AG08396 (cell line): Measurements from ENCODE around the gene LACRT.
"Not testable (repeated sequence)": the region's sequence is repeated elsewhere in the genome, so short reads cannot be mapped to it uniquely, and the experiment has no call there.

Experiments
- DNase-seq: peaks from one replicate; pipeline ENCODE4 v3.0.0; 2012; ENCODE audit warnings: low spot score, mixed read lengths

LACRT gene, protein sequence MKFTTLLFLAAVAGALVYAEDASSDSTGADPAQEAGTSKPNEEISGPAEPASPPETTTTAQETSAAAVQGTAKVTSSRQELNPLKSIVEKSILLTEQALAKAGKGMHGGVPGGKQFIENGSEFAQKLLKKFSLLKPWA

DNA sequence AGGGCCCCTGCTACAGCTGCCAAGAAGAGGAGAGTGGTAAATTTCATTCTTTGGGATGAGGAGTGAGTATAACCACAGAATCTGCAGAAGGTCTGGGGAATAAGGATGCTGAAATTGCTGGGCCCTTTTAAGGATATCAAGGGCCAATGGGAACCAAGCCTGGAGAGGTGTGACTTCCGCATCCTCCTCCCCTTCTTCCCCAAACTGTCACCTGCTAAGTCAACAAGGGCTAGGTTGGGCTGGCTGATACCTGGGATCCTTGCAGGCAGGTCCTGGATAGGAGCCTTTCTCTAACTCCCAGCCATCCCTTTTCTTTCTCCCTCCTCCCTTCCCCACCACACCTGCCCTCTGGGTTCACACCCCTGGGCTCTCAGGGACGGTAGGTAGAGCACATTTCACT lies at the start of gene LACRT:
LACRT (minus strand) TSS at position 101 of the 400 bp plus-strand sequence; CDS start at position 47, 54 bp downstream.
- no peak for DNase-seq

DNA sequence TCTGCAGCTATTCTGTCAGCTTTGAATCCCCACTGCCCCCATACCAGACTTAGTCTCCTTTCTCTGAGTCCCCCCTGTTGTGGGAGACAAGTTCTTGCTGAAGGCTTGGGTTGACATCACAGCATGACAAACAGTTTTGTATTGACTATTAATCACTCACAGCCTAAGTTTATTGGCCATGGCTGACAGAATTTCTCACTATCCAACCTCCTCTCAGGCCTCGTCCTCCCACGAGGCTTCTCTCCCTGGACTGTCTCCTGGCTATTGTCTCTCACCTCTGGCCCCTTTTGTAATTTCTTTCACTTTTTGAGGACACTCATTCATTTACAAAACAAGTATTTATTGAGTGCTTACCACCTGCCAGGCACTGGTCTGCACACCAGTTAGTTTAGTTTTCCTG lies 48.7 kb upstream of the LACRT start:
- DNase-seq, result no peak

DNA sequence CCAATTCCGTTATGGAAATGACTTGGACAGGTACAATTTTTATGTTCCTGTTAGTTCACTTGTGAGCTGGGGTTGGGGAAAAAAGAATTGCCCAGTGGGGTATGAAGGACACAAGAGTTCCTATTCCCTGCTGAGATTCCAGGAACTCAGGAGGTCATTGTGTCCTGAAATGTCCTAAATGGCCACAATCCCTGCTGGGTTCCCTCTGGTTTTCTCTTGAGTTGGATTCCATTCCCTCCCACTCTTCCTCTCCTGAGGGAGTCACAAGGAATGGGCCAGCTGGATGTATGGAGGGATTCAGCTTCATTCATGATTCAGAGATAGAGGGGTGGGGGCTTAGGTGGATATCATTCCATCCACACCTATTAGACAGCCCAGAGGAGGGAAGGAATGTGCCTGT lies 48.0 kb upstream of the LACRT start:
- DNase-seq, result no peak

DNA sequence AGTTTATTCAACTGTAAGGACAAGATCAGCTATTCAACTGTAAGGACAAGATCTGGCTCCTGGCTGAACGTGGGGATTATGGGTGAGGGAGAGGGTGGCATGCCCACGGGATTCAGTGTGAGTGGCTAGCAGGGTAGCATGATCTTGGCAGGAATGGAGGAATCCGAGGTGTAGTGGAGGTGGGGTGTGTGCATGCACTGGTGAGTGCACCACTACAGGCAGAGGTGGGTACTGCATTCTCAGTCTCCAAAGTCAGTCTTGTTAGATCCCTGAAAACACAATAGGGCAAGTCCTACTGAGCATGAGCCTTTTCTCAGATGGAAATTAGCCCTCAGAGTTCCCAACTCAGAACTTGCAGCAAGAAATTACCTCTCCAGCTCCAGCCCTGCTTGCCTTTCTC lies 45.7 kb upstream of the LACRT start:
- peak; percentile 17 for DNase-seq

DNA sequence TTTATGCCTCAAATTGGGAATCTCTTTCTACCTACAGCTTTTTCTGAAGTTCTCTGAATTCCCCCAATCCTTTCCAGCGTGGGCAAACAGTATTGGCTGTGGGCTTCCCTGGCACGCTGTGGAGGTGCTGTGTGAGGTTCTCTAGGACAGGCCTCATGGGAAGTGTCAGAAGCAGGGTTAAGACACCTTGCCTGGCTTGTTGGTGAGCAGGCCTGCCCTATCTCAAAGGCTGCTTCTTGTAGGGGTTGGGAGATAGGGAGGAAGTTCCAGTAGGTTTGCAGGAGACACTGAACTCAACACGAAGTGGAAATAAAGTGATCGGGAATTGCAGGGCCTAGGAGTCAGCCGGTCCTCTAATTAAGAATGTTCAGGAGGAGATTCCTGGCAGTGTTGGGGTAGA lies 43.4 kb upstream of the LACRT start:
- DNase-seq, result no peak

DNA sequence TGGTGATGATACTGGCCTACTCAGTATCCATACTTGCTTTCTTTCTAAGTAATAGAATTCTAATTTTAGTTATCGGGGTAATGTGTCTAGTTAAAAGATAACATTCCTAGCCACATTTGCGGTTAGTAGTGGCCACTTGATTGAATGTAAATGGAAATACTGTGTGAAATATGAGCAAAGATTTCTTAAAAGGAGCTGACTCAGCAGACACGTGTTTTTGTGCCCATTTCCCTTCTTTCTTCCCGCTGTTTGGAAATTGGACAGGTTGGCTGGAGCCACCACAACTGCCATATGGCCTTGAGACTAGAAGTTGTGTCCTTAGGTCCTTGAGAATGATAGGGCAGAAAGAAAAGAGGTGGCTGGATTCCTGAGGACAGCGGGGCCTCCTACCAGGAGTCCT lies 33.2 kb upstream of the LACRT start:
- no peak for DNase-seq

DNA sequence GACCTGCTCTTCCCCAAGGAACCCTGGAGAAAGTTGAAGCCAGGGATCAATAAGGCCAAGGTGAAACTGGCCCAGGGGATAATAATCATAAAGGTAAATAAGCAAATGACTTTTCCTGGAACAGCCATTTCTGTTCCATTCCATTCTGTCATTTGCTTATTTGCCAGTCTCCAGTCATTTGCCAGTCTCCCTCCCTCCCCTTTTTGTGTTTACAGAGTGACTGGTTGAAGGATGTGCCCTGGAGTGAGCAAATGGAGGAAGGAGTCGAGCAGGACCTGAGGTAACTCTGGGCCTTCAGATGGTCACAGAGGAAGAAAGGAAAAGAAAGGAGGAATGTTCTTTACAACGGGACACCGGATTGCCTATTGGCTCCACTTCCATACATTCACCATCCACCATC lies 31.3 kb upstream of the LACRT start:
- no peak for DNase-seq

DNA sequence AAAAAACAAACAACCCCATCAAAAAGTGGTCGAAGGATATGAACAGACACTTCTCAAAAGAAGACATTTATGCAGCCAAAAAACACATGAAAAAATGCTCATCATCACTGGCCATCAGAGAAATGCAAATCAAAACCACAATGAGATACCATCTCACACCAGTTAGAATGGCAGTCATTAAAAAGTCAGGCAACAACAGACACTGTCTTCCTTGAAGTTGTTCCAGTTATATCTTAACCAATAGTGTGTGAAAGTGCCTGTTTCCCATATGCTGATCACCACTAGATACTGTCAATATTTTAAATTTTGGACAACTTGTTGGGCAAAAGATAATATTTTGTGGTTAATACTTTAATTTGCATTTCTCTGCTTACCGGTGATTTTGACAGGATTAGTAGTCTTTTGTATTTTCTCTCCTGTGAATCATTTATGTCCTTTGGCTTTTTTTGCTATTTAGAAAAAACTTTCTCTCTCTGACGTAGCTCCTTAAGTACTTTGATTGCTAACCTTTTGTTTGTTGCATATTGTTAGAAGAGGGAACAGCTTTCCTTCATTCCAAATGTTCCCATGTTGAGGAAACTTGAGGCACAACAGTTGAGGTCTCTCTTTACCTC lies 30.4 kb upstream of the LACRT start:
- not testable (repeated sequence) for DNase-seq

DNA sequence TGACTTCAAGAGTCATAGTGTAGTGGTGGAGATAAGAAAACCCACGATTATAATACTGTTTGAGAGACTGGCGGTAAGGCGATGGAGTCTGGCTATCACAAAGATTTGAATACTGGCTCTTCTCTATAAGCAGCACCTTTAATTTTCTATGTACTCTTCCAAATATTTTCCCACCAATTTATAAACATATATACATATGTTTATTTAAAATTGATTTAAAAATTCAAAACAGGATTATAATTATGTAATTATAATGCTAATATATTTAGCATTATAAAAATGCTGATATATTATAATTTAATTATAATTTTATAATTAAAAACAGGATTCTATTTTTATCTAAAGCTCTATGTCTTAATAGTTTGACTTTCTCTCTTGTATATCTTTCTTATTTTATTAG lies 28.9 kb upstream of the LACRT start:
- no peak for DNase-seq

DNA sequence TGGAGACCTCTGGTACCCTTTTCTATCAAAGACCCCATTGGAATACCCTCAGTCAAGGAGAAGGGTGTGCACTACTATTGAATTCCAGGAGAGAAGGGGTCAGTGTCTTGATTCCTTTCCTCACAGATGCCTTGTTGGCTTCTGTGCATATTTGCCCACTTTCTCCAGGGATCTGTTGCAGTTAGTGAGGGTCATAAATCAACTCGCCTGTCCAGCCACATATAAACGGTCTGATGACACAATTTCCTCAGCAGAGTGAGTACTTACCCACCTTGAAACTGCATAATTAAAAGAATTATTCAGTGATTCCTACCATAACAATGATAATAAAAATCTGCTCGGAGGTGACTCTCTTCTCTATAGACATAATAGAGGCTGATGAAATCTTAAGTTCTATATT lies 27.3 kb upstream of the LACRT start:
- DNase-seq, result no peak

DNA sequence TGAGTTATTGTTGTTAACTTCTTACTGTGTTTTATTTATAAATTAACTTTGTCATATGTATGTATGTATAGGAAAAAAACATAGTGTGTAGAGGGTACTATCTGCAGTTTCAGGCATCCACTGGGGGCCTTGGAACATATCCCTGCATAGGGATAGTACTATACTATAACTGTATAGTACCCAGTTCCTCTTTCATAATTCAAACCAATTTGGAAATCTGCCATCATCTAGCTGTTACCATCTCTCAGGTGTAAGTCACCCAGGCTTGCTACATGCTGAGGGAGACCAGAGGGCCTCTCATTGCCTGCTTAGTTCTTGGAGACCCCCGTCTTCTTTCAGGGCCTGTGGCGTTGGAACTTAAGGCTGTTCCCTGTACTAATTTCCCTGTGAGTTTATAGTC lies 26.4 kb upstream of the LACRT start:
- DNase-seq, result no peak

DNA sequence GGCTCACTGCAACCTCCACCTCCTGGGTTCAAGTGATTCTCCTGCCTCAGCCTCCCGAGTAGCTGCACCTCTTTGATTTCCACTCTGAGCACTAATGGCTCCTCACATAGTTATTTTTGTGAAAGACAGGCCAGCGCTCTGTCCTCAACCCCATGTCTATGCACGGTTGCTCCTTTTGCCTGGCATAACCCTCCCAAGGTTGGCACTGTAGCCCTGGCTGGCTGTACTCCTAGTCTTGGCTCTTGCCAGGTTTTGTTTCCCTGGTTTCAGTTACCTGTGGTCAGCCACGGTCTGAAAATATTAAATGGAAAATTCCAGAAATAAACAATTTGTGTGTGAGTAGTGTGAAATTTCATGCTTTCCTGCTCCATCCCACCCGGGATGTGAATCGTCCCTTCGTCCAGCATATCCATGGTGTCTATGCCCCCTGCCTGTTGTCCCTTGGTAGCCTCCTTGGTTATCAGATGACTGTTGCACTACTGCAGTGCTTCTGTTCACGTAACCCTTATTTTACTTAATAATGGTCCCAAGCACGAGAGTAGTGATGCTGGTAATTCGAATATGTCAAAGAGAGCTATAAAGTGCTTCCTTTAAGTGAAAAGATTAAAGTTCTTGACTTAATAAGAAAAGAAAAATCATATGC lies 25.7 kb upstream of the LACRT start:
- no peak for DNase-seq

DNA sequence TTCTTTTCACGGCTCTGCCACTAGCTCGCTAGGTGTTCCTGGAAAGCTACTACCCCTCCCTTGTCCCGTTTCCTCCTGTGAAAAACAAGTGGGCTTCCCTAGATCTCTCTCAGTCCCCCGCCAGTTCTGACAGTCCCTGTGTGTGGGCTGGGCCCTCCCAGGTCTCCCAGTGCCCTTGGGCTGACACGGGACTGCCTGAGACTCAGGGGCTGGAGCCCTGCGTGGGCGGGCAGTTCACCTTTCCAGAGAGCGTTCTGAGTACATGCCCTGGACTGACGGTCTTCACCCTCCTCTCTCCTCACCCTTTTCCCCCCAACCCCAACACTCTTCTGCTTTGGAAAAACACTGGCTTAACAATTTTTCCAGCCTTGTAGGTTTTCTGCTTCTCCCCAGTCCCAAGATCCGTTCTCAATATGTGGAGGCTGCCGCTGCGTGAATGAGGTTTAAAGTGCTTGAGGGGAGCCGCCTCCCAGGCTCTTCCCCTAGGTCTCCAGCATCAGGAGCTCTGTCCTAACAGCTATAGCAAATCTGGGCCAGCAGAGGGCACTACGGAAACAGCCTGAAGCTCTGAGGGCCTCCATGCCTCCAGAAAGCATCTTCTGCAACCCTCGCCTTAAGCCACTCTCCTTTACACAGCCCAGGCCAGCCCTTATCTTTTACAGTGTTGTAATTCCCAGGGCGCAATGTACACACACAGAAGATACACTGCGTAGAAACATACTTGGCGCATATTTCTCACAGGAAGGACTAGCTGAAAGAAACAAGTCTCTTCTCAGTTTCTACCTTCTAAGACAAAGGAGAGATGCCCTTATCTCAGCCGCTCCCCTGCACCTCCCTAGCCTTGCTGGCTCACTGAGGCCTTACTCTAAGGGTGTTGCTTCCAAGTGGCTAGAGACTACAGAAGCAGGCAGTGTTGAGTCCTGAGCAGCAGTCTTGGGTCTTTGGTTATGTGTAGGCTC lies 23.9 kb upstream of the LACRT start:
- DNase-seq, result peak; percentile 65

DNA sequence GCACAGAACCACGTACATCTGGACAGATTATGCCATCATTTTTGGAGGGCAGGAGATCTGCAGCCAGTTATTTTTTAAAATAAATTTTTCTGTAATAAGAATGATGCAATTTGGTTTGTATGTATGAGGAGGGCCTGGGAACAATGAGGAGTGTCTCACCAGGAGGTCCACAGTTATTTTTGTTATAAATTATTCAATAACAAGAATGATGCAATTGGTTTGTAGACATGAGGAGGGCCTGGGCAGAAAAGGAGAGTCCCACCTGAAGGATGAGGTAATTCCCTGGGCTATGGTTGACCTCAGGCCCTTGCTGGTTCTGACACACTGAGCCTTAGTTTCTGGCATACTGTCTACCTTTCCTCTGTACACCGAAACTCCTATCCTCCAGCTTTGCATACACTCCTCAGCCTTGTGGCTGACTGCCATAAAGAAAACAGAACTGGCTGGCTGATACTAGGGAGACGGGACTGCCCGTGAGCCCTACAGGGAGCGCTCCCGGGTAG lies 22.5 kb upstream of the LACRT start:
- no peak for DNase-seq

DNA sequence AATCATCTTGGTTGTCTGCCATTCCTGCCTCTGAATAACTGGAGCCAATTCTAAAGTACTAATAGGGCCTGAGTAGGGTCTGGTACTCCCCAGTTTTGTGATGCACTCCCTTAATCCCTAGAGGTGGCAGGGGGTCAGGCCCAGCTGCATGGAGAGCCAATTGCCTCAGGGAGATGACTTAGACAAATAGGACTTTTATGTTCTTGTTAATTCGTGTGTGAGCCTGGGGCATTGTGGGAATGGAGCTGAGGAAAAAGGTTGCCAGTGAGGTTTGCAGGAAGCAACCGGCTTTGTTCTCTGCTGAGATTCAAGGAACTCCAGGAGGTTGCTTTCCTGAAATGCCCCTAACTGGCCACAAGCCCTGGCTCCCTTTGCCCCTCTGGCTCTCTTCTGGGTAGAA lies 20.2 kb upstream of the LACRT start:
- DNase-seq, result no peak

DNA sequence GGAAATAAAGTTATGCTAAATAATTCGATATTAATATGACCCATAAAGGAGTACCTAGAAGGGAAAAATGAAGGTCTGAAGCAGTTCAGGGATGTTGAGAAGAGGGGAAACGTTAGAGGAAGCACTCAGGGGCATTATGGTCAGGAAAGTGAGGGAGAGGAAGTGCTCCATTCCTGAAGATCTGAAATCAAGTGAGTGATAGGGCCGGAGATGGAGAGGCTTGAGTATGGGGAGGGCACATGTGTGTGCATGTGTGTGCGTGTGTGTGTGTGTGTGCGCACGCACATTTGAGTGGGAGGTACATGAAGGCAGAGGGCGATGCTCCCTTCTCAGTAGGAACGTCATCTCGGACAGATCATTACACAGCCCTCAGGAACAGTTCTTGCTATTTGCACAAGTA lies 18.3 kb upstream of the LACRT start:
- DNase-seq, result no peak

DNA sequence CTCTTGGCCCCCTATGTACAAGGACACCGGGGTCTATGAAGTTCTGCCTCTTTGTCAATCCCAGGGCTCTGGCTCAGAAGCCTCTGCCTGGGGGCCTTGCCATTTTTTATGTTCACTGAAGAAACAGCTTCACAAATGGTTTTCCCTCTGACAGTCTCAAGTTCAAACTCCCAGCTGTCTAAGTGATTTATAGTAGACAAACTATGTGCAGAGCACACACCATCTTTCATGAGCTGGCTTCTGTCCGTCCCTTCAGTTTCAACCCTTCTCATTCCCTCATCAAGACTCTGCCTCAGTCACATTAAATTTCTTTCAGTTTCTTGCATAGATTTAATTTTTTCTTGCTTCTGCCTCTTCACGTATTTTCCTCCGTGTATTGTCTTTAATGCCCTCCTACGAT lies 16.2 kb upstream of the LACRT start:
- no peak for DNase-seq

DNA sequence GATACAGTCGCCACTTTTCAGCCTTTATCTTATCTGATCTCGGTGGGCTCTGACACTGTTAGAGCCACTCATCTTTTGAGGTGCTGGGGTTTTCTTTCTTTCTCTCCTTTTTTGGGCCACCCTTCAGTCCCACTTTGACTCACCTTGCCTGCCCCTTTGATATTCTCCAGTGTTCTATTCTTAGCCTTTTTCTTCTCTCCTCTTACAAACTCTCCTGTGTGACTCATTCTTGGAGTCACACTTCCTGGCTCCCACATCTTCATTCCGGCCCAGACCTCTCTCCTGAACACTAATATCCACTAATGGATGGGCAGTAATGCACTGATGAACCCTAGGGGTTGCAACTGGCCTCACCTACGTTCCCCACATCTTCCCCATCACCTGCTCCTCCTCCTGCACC lies 15.7 kb upstream of the LACRT start:
- peak; percentile 25 for DNase-seq

DNA sequence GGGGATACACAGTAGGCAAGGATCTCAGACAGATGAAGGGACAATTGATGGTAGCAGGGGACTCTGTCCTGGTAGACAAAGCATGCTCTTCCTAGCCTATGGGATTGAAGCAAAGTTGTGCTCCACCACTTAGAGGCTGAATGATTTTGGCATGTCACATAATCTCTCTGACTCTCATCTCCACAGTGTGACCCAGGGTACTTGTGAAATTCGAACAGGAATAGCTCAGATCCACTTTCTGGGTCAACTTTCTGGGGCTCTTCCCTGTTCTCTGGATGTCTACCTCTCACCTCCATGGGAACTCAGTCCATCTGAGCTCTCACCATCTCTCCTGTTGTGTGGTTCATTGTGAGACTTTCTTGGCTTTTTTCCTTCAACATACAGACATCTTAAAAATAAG lies 15.1 kb upstream of the LACRT start:
- no peak for DNase-seq

DNA sequence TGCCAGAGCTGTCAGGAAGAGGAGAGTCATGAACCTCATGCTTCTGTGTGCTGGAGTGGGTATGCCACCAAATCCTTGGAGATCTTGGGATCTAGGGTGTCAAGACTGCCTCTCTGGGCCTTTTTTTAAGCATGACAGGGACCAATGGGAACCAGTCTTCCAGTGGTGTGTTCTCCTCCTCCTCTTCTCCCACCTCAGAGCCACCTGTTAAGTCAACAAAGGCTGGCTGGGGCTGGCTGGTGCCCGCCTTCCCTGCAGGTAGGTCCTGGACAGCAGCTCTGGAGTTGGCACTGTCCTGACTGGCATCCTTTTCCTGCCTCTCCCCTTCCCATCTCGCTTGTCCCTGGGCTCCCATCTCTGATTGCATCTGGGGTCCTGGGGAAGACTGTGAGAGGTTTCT lies 13.6 kb upstream of the LACRT start, which contains the start of gene DCD:
DCD (minus strand) TSS at position 101 of the 400 bp plus-strand sequence; CDS start at position 39, 62 bp downstream.
- no peak for DNase-seq

DNA sequence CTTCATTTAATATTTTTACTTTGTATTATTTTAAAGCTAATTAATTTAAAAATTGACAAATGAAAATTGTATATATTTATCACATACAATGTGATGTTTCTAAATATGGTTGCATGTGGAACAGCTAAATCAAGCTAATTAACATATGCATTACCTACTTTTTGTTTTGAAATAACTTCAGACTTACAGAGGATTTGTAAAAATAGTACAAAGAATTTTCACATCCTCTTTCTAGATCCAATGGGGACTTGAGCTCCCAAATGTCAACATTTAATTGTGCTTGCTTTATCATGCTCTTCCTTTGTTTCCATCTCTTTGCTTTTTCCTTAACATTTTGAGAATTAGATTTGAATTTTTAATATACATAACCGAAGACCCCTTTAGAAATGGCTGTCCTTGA lies 6.9 kb upstream of the LACRT start:
- no peak for DNase-seq

DNA sequence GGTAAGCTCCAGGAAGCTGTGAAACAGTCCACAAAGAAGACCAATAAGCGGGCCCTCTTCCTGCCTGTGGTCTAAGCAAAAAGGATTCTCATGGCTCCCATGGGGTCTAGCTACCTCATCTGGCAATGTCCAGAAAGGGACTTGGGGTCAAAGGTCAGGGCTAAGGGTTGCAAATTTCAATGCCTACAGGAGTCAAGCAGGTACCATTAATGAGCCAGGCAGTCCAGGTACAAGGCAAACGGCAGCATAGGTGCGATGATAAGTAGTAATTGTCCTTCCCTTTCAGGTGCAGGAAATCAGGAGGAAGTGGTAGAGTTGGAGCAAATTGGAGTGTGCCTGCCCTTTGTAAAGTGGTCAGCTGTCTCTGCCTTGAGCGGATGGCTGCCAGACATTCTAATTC lies 6.4 kb upstream of the LACRT start:
- DNase-seq, result no peak
